ENCODE results near the gene NOS3. TPM values are rescaled to one million over a fixed set of nuclear protein-coding genes. Genes with fewer than 3 reads are reported as not detected.

The NOS3 gene
- total RNA-seq, 4 donors from 2014 or later, result 6.6 to 50.1 (median 15.8) TPM

DNA sequence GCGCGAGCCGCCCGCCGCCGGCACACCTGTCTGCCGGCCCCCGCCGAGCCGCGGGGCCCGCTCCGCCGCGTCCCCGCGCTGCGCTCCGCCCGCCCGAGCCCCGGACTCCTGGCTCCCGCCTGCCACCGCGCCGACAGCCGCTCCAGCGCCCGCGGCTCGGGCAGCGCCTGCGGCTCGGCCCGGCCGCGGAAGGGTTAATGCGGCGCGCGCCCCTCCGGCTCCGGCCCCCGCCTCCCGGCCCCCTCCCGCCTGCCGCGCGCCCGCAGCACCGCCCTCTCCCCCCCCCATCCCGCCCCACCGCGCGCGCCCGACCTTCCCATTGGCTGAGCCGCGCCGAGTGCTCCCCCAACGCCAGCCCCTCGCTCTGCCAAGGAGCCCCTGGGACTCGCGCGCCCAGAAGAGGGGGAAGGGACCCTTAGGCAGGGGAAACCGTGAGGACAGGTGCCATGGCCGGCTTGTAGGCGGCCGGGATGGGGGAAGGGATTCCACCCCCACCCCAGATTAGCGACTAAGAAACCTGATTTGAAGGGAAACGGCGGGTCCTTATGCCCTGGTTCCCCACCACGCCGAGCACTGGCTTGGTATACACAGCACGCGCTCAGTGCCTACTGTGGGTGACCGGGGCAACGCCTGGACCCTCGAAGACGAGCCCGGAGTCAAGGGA is 12.6 kb upstream of the NOS3 start, which contains the start of gene KCNH2:
Gene KCNH2, minus strand, starts transcription at position 196 of the 664 bp plus-strand sequence. CDS start 408 bp downstream, outside the sequence.
- TF ChIP-seq, protein P1, sequence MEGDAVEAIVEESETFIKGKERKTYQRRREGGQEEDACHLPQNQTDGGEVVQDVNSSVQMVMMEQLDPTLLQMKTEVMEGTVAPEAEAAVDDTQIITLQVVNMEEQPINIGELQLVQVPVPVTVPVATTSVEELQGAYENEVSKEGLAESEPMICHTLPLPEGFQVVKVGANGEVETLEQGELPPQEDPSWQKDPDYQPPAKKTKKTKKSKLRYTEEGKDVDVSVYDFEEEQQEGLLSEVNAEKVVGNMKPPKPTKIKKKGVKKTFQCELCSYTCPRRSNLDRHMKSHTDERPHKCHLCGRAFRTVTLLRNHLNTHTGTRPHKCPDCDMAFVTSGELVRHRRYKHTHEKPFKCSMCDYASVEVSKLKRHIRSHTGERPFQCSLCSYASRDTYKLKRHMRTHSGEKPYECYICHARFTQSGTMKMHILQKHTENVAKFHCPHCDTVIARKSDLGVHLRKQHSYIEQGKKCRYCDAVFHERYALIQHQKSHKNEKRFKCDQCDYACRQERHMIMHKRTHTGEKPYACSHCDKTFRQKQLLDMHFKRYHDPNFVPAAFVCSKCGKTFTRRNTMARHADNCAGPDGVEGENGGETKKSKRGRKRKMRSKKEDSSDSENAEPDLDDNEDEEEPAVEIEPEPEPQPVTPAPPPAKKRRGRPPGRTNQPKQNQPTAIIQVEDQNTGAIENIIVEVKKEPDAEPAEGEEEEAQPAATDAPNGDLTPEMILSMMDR (IDR thresholded peaks at IDR 0.05), result no peak
- Histone ChIP-seq H3K4me3 (peak within 1 kb of the TSS; percentile 22 to 45), H3K4me1 (peaks cover 0 to 31% of the 10 kb centered on the region in 2 donors), H3K9me3 (no peaks in the 10 kb centered on the region), H3K27ac (peak within 1 kb of the TSS; percentile 69 to 80), H3K36me3 (no peaks in the 10 kb centered on the region), H3K27me3 (no peaks in the 10 kb centered on the region)
- peak; percentile 52 for DNase-seq
- intact Hi-C loops (cut with DNase I; ENCODE audit: low total_unique reads), result no loop called here

DNA sequence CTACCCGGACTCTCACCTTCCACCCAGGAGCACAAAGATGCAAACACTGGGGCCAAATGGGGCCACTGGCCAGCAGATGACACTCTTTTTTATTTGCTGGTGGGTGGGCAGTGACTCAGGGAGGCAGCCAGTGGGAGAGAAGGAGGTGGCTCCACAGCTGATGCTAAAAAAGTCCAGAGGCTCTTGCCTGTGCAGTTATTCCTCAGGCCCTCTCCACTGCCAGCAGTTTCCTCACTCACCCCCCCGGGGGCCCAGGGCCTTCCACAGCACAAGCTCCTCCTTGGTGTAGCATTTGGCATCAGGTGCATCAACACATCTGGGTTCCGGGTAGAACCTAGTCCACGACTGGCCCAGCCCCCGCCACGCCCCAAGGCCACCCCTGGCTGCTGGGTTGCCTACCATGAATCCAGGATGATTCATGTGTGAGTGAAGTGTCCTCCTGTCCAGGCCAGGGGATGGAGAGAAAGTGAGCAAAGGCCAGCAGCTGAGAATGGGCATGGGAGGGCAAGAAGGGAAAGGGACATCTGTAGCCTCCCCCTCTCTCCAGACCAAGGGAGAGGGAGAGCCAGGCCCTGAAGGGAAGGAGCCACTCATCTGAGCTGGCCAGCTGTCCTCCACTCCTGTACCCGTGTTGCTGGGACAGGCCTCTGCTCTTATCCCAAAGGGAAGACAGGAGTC is 11.0 kb upstream of the NOS3 start:
- no peak for TF ChIP-seq POLR2A (IDR thresholded peaks at IDR 0.05)
- TF ChIP-seq, protein P1 (IDR thresholded peaks at IDR 0.05), result no peak
- intact Hi-C loops (cut with DNase I; ENCODE audit: low total_unique reads), result no loop called here
- Histone ChIP-seq H3K4me1 (peaks cover 0 to 29% of the 10 kb centered on the region in 2 donors), H3K27ac (peak overlapping the region; percentile 69 to 73), H3K9me3 (no peaks in the 10 kb centered on the region), H3K36me3 (no peaks in the 10 kb centered on the region), H3K4me3 (no peak overlapping the region), H3K27me3 (no peaks in the 10 kb centered on the region)
- DNase-seq, result peak; percentile 46 to 51

DNA sequence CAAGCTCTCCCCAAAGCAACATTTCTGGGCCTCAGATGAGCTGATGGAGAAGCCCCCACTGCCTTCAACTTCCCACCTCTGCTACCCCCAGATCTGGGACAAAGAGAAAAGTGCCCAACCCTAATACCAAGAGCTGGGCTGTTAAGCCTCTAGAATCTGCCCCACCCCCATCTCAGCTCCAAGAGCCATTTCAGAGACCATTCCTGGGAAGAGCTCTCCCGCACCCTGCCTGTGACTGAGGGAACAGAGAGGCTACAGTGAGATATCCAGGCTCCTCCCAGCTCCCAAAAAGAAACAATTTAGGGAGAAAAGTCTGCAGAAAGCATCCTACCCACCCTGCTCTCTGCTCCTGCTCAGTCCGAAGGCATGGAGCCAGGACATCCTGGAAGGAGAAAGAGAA is 10.2 kb upstream of the NOS3 start:
- H3K27me3 ChIP-seq, result no peaks in the 10 kb centered on the region
- H3K36me3 ChIP-seq, result no peaks in the 10 kb centered on the region
- peaks cover 0 to 21% of the 10 kb centered on the region in 2 donors for H3K4me1 ChIP-seq
- DNase-seq, result no peak
- TF ChIP-seq, protein P1 (IDR thresholded peaks at IDR 0.05), result no peak
- no peak for TF ChIP-seq POLR2A (IDR thresholded peaks at IDR 0.05)
- no peak overlapping the region for H3K4me3 ChIP-seq
- intact Hi-C loops (cut with DNase I; ENCODE audit: low total_unique reads), result no loop called here
- H3K27ac ChIP-seq, result no peak overlapping the region
- no peaks in the 10 kb centered on the region for H3K9me3 ChIP-seq

DNA sequence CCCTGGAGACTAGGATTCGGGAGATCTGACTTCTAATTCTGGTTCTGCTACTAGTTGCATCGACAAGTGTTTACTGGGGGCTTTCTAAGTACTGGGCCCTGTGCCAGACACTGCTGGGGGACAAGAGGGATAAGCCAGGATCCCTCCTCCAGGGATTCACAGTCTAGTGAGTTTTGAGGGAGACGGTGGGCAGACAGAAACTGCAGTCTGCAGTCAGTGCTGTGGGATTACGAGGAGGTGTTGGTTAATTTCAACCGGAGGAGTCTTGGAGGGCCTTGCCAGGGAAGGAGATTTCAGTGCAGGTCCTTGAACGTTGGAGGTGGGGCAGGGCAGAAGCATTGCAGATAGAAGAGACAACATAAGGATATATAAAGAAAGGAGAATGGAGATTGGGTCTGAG is 9.2 kb upstream of the NOS3 start:
- no peak for TF ChIP-seq POLR2A (IDR thresholded peaks at IDR 0.05)
- TF ChIP-seq, protein P1 (IDR thresholded peaks at IDR 0.05), result no peak
- Histone ChIP-seq H3K9me3 (no peaks in the 10 kb centered on the region), H3K27me3 (no peaks in the 10 kb centered on the region), H3K4me3 (no peak overlapping the region), H3K4me1 (peaks cover 0 to 16% of the 10 kb centered on the region in 2 donors), H3K27ac (no peak overlapping the region), H3K36me3 (no peaks in the 10 kb centered on the region)
- intact Hi-C loops (cut with DNase I; ENCODE audit: low total_unique reads), result no loop called here
- no peak for DNase-seq

DNA sequence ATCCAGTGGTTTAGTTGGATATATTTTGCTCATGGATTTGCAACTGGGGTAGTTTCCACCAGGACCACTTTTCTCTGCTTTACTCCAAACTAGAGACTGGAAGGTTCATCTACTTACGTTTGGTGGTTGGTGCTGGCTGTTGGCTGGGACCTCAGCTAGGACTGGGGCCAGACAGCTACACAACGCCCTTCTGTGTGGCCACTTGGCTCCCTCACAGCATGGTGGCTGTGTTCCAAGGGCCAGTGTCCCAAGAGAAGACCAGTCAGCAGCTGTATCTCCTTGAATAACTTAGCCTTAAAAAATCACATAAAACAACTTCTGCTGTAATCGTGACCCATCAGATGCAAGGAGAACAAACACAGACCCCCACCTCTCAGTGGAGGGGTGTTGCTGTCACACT is 8.5 kb upstream of the NOS3 start:
- intact Hi-C loops (cut with DNase I; ENCODE audit: low total_unique reads), result no loop called here
- no peak for TF ChIP-seq POLR2A (IDR thresholded peaks at IDR 0.05)
- TF ChIP-seq, protein P1 (IDR thresholded peaks at IDR 0.05), result no peak
- Histone ChIP-seq H3K36me3 (no peaks in the 10 kb centered on the region), H3K9me3 (no peaks in the 10 kb centered on the region), H3K4me1 (peaks cover 0 to 12% of the 10 kb centered on the region in 2 donors), H3K27ac (no peak overlapping the region), H3K27me3 (no peaks in the 10 kb centered on the region), H3K4me3 (no peak overlapping the region)
- no peak for DNase-seq

Data from uterus (tissue), 4 donors.